GM23338 (cell line): ENCODE results near the gene SP6. TPM values are rescaled to one million over a fixed set of nuclear protein-coding genes. Genes with fewer than 3 reads are reported as not detected.
A peak's percentile ranks its signal among the peaks of the same experiment; 100 is the strongest.

Experiments
- ATAC-seq: fragments of 200-7000 bp; cut with Tn5 transposase; 3 replicates; pipeline ENCODE4 v1.9.1; 2020
- DNase-seq: peaks from one replicate; pipeline ENCODE4 v3.0.0-alpha.2; 2015; ENCODE audit warnings: low spot score
- H2AFZ ChIP-seq: fragments of 200-600 bp; sonication (generic); 2 replicates; pipeline ENCODE4 v1.8.0; 2016; ENCODE audit warnings: antibody characterized with exemption, mild to moderate bottlenecking, moderate library complexity
- H3F3A ChIP-seq: fragments of 200-600 bp; sonication (generic); replicated peaks from 2 replicates; pipeline ENCODE4 v1.8.0; 2017; ENCODE audit warnings: antibody characterized with exemption, mixed run types, low read depth
- H3K27ac ChIP-seq: fragments of 200-600 bp; sonication (generic); 2 replicates; pipeline ENCODE4 v1.6.1; 2016; ENCODE audit warnings: low read depth
- H3K27me3 ChIP-seq: fragments of 200-600 bp; sonication (generic); 2 replicates; pipeline ENCODE4 v1.8.0; 2016; ENCODE audit warnings: mild to moderate bottlenecking, mixed run types, moderate library complexity; ENCODE audit not compliant: insufficient read depth
- H3K36me3 ChIP-seq: fragments of 200-600 bp; sonication (generic); 2 replicates; pipeline ENCODE4 v1.8.0; 2016; ENCODE audit warnings: mild to moderate bottlenecking; ENCODE audit not compliant: insufficient read depth
- H3K4me1 ChIP-seq: fragments of 200-600 bp; sonication (generic); 2 replicates; pipeline ENCODE4 v1.8.0; 2016; ENCODE audit warnings: mild to moderate bottlenecking, moderate library complexity; ENCODE audit not compliant: insufficient read depth
- H3K4me2 ChIP-seq: fragments of 200-600 bp; sonication (generic); 2 replicates; pipeline ENCODE4 v1.7.1; 2017; ENCODE audit warnings: mixed run types
- H3K4me3 ChIP-seq: fragments of 200-600 bp; sonication (generic); 2 replicates; pipeline ENCODE4 v1.6.1; 2016; ENCODE audit warnings: mixed run types
- H3K79me2 ChIP-seq: fragments of 200-600 bp; sonication (generic); replicated peaks from 2 replicates; pipeline ENCODE4 v1.8.0; 2017; ENCODE audit warnings: mild to moderate bottlenecking; ENCODE audit not compliant: insufficient read depth
- H3K9me2 ChIP-seq: fragments of 200-600 bp; sonication (generic); 2 replicates; pipeline ENCODE4 v1.8.0; 2017; ENCODE audit not compliant: insufficient read depth
- H4K20me1 ChIP-seq: fragments of 200-600 bp; sonication (generic); replicated peaks from 2 replicates; pipeline ENCODE4 v1.8.0; 2017; ENCODE audit warnings: mild to moderate bottlenecking; ENCODE audit not compliant: insufficient read depth
- H3K27ac Mint-ChIP-seq: 2 replicates; pipeline ENCODE4 v1.8.0; 2020; ENCODE audit warnings: inconsistent platforms, mild to moderate bottlenecking, moderate library complexity, mixed read lengths
- H3K27me3 Mint-ChIP-seq: 3 replicates; pipeline ENCODE4 v1.8.0; 2022; ENCODE audit warnings: low read depth, mild to moderate bottlenecking, moderate library complexity, mixed read lengths, inconsistent platforms; ENCODE audit not compliant: insufficient read depth, poor library complexity
- H3K36me3 Mint-ChIP-seq: 3 replicates; pipeline ENCODE4 v1.8.0; 2021; ENCODE audit warnings: low read depth, mild to moderate bottlenecking, inconsistent platforms, moderate library complexity, mixed read lengths
- H3K4me1 Mint-ChIP-seq: 3 replicates; pipeline ENCODE4 v1.8.0; 2020; ENCODE audit warnings: mild to moderate bottlenecking, inconsistent platforms, mixed read lengths
- H3K4me3 Mint-ChIP-seq: 3 replicates; pipeline ENCODE4 v1.8.0; 2021; ENCODE audit warnings: moderate library complexity, mild to moderate bottlenecking, inconsistent platforms, mixed read lengths
- H3K9me3 Mint-ChIP-seq: 3 replicates; pipeline ENCODE4 v1.8.0; 2020; ENCODE audit warnings: moderate library complexity, mild to moderate bottlenecking, inconsistent platforms, mixed read lengths
- EZH2 ChIP-seq: fragments of 200-600 bp; sonication (generic); IDR thresholded peaks from one replicate; pipeline ENCODE4 v1.8.0; 2017; ENCODE audit warnings: antibody characterized with exemption, mild to moderate bottlenecking, low read depth; ENCODE audit not compliant: unreplicated experiment
- STAT1 ChIP-seq: IDR thresholded peaks from one replicate; pipeline ENCODE4 v1.6.1; 2016; ENCODE audit warnings: antibody characterized with exemption; ENCODE audit not compliant: unreplicated experiment
- ZNF114 ChIP-seq: fragments of 250-450 bp; sonication (Bioruptor Pico); IDR thresholded peaks from 2 replicates; pipeline ENCODE4 v1.5.0; 2020; ENCODE audit warnings: mild to moderate bottlenecking, moderate library complexity
- ZNF331 ChIP-seq: fragments of 250-450 bp; sonication (Bioruptor Pico); IDR thresholded peaks from 2 replicates; pipeline ENCODE4 v1.5.0; 2020; ENCODE audit warnings: low read depth, mild to moderate bottlenecking, moderate library complexity
- polyA plus RNA-seq: library from polyadenylated mRNA; unstranded; fragments of >200 nt; fragmentation: Nextera tagmentation; extraction: Ambion mirVana; gene quantifications from 2 replicates; pipeline ENCODE4 v1.2.1, GENCODE V29; 2016
- total RNA-seq: library from RNA; depleted of rRNA; stranded (reverse); fragments of >200 nt; shearing (Covaris generic); gene quantifications from 2 replicates; pipeline ENCODE4 v1.2.3, GENCODE V29; 2014
- TF ChIP-seq, protein P1 (sequence below): IDR thresholded peaks from 2 replicates; pipeline ENCODE4 v1.6.1; 2016; ENCODE audit warnings: antibody characterized with exemption
- TF ChIP-seq, protein P2 (sequence below): fragments of 250-450 bp; sonication (Bioruptor Pico); IDR thresholded peaks from 2 replicates; pipeline ENCODE4 v1.5.0; 2020; ENCODE audit warnings: mild to moderate bottlenecking, moderate library complexity
- TF ChIP-seq, protein P3 (sequence below), 2 experiments: fragments of 200-600 bp in 1 of 2; sonication (generic) in 1 of 2; conservative IDR thresholded peaks; 2 replicates each; pipeline versions ENCODE4 v1.5.1 to v1.6.1; 2016 to 2017; ENCODE audit warnings: antibody characterized with exemption in 2 of 2, low read depth in 2 of 2, mild to moderate bottlenecking in 2 of 2, moderate library complexity in 1 of 2

The SP6 gene
- total and polyA plus RNA-seq, 2 experiments from 2014 or later = 0.13 to 1.0 TPM

DNA sequence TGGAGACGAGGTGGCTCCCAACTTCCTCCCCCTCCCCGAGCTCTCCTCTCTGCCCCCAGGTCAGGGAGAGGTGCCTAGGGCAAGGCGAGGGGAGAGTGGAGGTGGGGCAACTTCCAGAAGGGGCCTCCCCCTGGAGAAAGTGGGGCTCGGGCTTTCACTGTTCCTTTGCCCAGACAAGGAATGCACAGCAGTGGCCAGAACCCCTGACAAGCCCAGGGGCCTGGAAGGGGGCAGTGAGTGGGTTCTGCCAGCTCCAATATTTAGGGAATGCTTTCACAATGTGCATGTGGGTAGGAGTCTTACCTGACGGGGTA, 33.4 kb upstream of the SP6 start:
- peaks cover 16% of the 10 kb centered on the region for H3K4me1 ChIP-seq
- no peaks in the 10 kb centered on the region for H3K27me3 ChIP-seq
- H4K20me1 ChIP-seq = no peaks in the 10 kb centered on the region
- H3K27ac Mint-ChIP-seq = no peak overlapping the region
- H3F3A ChIP-seq = 0 out of 2 replicates have a peak, but pooled peaks cover 2% of the 10 kb centered on the region
- H3K36me3 ChIP-seq = no peaks in the 10 kb centered on the region
- H3K79me2 ChIP-seq = no peaks in the 10 kb centered on the region
- peak overlapping the region; percentile 85; the same call in 1 of the 2 replicates for H2AFZ ChIP-seq
- H3K9me3 Mint-ChIP-seq = no peaks in the 10 kb centered on the region
- no peak overlapping the region for H3K4me3 Mint-ChIP-seq
- H3K4me1 Mint-ChIP-seq = peaks cover 22% of the 10 kb centered on the region
- H3K27ac ChIP-seq = no peak overlapping the region
- peak; percentile 18 for ATAC-seq
- no peaks in the 10 kb centered on the region for H3K36me3 Mint-ChIP-seq
- H3K27me3 Mint-ChIP-seq = peaks cover 20% of the 10 kb centered on the region
- TF ChIP-seq, protein P1, sequence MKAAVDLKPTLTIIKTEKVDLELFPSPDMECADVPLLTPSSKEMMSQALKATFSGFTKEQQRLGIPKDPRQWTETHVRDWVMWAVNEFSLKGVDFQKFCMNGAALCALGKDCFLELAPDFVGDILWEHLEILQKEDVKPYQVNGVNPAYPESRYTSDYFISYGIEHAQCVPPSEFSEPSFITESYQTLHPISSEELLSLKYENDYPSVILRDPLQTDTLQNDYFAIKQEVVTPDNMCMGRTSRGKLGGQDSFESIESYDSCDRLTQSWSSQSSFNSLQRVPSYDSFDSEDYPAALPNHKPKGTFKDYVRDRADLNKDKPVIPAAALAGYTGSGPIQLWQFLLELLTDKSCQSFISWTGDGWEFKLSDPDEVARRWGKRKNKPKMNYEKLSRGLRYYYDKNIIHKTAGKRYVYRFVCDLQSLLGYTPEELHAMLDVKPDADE = no peak
- no peak for TF ChIP-seq ZNF114 (CRISPR knock-in tag)
- H3K4me3 ChIP-seq = no peak overlapping the region
- H3K9me2 ChIP-seq = no peaks in the 10 kb centered on the region
- H3K4me2 ChIP-seq = peak overlapping the region; percentile 69
- DNase-seq = no peak

DNA sequence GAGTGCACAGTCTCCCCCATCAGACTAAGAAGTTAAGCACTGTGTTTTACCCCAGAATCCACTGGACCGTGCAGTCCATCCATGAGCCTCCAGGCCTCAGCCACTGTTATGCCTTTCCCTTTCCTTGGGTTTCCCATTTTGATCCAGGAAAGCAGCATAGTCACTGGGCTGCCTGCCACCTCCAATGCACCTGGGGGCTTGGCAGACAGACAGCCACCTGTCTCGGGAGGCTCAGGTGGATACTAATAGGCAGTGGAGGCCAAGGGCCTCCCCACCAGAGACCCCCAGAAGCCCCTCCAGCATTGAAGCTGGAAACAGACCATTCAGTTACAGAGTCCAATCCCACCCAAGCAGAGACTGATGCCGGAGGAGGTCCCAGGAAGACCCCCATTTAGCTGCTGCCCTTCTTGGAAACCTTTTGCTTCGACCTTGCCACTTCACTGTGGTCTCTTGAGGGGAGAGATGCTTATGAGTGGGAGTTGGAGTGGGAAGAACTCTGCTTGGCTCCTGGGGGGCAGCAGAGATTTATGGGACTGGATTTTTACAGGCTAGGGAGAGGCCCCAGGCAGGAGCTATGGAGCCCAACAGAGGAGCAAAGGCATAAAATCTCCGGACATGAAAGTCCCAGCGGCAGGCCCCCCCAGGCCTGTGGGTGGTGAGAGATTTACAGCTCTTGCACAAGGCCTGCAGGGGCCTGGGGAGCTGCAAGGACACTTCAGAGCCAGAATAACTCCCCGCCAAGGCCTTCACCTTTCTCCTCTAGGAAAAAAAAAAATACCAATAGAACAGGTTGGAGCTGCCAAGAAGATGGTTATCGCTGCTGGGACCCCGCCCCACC, 32.8 kb upstream of the SP6 start:
- H3K27ac Mint-ChIP-seq = no peak overlapping the region
- Histone ChIP-seq H2AFZ (peak overlapping the region; percentile 85; the same call in 1 of the 2 replicates), H3K4me2 (peak overlapping the region; percentile 69; the same call in 1 of the 2 replicates), H3K79me2 (no peaks in the 10 kb centered on the region), H3K27ac (no peak overlapping the region), H3K4me1 (peaks cover 16% of the 10 kb centered on the region), H3K4me3 (no peak overlapping the region), H3K36me3 (no peaks in the 10 kb centered on the region), H4K20me1 (no peaks in the 10 kb centered on the region), H3K27me3 (no peaks in the 10 kb centered on the region), H3F3A (0 out of 2 replicates have a peak, but pooled peaks cover 4% of the 10 kb centered on the region), H3K9me2 (no peaks in the 10 kb centered on the region)
- peaks cover 20% of the 10 kb centered on the region for H3K27me3 Mint-ChIP-seq
- H3K4me3 Mint-ChIP-seq = no peak overlapping the region
- H3K9me3 Mint-ChIP-seq = no peaks in the 10 kb centered on the region
- no peaks in the 10 kb centered on the region for H3K36me3 Mint-ChIP-seq
- peaks cover 27% of the 10 kb centered on the region for H3K4me1 Mint-ChIP-seq
- ATAC-seq (no peak), DNase-seq (no peak)
- TF ChIP-seq EZH2 (no peak), ZNF331 (CRISPR knock-in tag) (no peak), STAT1 (no peak)
- TF ChIP-seq, protein P2, sequence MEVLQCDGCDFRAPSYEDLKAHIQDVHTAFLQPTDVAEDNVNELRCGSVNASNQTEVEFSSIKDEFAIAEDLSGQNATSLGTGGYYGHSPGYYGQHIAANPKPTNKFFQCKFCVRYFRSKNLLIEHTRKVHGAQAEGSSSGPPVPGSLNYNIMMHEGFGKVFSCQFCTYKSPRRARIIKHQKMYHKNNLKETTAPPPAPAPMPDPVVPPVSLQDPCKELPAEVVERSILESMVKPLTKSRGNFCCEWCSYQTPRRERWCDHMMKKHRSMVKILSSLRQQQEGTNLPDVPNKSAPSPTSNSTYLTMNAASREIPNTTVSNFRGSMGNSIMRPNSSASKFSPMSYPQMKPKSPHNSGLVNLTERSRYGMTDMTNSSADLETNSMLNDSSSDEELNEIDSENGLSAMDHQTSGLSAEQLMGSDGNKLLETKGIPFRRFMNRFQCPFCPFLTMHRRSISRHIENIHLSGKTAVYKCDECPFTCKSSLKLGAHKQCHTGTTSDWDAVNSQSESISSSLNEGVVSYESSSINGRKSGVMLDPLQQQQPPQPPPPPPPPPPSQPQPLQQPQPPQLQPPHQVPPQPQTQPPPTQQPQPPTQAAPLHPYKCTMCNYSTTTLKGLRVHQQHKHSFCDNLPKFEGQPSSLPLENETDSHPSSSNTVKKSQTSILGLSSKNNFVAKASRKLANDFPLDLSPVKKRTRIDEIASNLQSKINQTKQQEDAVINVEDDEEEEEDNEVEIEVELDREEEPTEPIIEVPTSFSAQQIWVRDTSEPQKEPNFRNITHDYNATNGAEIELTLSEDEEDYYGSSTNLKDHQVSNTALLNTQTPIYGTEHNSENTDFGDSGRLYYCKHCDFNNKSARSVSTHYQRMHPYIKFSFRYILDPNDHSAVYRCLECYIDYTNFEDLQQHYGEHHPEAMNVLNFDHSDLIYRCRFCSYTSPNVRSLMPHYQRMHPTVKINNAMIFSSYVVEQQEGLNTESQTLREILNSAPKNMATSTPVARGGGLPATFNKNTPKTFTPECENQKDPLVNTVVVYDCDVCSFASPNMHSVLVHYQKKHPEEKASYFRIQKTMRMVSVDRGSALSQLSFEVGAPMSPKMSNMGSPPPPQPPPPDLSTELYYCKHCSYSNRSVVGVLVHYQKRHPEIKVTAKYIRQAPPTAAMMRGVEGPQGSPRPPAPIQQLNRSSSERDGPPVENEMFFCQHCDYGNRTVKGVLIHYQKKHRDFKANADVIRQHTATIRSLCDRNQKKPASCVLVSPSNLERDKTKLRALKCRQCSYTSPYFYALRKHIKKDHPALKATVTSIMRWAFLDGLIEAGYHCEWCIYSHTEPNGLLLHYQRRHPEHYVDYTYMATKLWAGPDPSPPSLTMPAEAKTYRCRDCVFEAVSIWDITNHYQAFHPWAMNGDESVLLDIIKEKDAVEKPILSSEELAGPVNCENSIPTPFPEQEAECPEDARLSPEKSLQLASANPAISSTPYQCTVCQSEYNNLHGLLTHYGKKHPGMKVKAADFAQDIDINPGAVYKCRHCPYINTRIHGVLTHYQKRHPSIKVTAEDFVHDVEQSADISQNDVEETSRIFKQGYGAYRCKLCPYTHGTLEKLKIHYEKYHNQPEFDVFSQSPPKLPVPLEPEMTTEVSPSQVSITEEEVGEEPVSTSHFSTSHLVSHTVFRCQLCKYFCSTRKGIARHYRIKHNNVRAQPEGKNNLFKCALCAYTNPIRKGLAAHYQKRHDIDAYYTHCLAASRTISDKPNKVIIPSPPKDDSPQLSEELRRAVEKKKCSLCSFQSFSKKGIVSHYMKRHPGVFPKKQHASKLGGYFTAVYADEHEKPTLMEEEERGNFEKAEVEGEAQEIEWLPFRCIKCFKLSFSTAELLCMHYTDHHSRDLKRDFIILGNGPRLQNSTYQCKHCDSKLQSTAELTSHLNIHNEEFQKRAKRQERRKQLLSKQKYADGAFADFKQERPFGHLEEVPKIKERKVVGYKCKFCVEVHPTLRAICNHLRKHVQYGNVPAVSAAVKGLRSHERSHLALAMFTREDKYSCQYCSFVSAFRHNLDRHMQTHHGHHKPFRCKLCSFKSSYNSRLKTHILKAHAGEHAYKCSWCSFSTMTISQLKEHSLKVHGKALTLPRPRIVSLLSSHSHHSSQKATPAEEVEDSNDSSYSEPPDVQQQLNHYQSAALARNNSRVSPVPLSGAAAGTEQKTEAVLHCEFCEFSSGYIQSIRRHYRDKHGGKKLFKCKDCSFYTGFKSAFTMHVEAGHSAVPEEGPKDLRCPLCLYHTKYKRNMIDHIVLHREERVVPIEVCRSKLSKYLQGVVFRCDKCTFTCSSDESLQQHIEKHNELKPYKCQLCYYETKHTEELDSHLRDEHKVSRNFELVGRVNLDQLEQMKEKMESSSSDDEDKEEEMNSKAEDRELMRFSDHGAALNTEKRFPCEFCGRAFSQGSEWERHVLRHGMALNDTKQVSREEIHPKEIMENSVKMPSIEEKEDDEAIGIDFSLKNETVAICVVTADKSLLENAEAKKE = no peak
- TF ChIP-seq, protein P3, sequence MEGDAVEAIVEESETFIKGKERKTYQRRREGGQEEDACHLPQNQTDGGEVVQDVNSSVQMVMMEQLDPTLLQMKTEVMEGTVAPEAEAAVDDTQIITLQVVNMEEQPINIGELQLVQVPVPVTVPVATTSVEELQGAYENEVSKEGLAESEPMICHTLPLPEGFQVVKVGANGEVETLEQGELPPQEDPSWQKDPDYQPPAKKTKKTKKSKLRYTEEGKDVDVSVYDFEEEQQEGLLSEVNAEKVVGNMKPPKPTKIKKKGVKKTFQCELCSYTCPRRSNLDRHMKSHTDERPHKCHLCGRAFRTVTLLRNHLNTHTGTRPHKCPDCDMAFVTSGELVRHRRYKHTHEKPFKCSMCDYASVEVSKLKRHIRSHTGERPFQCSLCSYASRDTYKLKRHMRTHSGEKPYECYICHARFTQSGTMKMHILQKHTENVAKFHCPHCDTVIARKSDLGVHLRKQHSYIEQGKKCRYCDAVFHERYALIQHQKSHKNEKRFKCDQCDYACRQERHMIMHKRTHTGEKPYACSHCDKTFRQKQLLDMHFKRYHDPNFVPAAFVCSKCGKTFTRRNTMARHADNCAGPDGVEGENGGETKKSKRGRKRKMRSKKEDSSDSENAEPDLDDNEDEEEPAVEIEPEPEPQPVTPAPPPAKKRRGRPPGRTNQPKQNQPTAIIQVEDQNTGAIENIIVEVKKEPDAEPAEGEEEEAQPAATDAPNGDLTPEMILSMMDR (conservative IDR thresholded peaks at IDR 0.05; ENCODE audit: low read depth in 2 of 2) = no peak
